Measurements from ENCODE around the gene TAF1C.

DNA sequence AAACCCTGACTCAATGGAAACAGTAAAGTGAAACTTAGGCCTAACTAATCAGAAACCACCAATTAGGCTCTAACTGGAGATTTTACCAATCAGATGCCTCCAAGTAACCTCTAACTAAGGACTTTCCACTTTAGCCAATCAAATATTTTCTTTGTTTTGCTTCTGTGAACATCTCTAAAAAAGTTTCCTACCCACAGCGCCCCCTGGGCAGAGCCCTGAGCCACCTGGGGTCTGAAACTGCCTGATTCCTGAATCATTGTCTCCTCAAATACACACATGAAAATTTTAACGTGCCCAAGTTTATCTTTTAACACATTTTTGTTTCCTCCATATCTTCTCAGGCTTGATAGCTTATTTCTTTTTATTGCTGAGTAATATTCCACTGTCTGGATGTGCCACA, 23.1 kb upstream of the TAF1C start:
- TF ChIP-seq RNF2 (IDR thresholded peaks at IDR 0.05; ENCODE audit: borderline replicate concordance, low read depth, low read length, missing control alignments, poor library complexity, severe bottlenecking) (no peak), POLR2A (IDR thresholded peaks at IDR 0.05; ENCODE audit: control extremely low read depth in 1 of 2, low read depth in 2 of 2, low read length in 2 of 2) (no peak), SIRT6 (IDR thresholded peaks at IDR 0.05; ENCODE audit: low read length) (no peak), HDAC2 (IDR thresholded peaks at IDR 0.05; ENCODE audit: borderline replicate concordance in 1 of 2, low read depth in 2 of 2, low read length in 2 of 2) (no peak), RAD21 (IDR thresholded peaks at IDR 0.05 in 1 of 2, conservative IDR thresholded peaks at IDR 0.05 in 1 of 2; ENCODE audit: low read depth in 2 of 2, low read length in 2 of 2) (no peak), CREB1 (IDR thresholded peaks at IDR 0.05) (no peak), SIN3A (conservative IDR thresholded peaks at IDR 0.05 in 1 of 2, IDR thresholded peaks at IDR 0.05 in 1 of 2; ENCODE audit: low read depth in 1 of 2, low read length in 2 of 2) (no peak), EZH2 (IDR thresholded peaks at IDR 0.05; ENCODE audit: low read depth, low read length, severe bottlenecking) (no peak)
- TF ChIP-seq, protein P1, sequence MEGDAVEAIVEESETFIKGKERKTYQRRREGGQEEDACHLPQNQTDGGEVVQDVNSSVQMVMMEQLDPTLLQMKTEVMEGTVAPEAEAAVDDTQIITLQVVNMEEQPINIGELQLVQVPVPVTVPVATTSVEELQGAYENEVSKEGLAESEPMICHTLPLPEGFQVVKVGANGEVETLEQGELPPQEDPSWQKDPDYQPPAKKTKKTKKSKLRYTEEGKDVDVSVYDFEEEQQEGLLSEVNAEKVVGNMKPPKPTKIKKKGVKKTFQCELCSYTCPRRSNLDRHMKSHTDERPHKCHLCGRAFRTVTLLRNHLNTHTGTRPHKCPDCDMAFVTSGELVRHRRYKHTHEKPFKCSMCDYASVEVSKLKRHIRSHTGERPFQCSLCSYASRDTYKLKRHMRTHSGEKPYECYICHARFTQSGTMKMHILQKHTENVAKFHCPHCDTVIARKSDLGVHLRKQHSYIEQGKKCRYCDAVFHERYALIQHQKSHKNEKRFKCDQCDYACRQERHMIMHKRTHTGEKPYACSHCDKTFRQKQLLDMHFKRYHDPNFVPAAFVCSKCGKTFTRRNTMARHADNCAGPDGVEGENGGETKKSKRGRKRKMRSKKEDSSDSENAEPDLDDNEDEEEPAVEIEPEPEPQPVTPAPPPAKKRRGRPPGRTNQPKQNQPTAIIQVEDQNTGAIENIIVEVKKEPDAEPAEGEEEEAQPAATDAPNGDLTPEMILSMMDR (IDR thresholded peaks at IDR 0.05; ENCODE audit: control extremely low read depth in 1 of 3, insufficient read depth in 1 of 3, low read depth in 1 of 3, low read length in 3 of 3) = no peak
